NCI-H82 treated with DMSO at 0.1 percent for 48 hours (cell line): ENCODE measurements around the gene ARRDC2.

Experiments used
- DNase-seq: peaks from one replicate; lab custom pipeline; 2025; ENCODE audit not compliant: unreplicated experiment; lab: John Stamatoyannopoulos, UW

The ARRDC2 gene

GRCh38 chr19:18057557-18057956 lies 49.6 kb downstream of the ARRDC2 start:
- no peak for DNase-seq

GRCh38 chr19:18058208-18059009 lies 50.4 kb downstream of the ARRDC2 start:
- peak; percentile 81 for DNase-seq

DNA sequence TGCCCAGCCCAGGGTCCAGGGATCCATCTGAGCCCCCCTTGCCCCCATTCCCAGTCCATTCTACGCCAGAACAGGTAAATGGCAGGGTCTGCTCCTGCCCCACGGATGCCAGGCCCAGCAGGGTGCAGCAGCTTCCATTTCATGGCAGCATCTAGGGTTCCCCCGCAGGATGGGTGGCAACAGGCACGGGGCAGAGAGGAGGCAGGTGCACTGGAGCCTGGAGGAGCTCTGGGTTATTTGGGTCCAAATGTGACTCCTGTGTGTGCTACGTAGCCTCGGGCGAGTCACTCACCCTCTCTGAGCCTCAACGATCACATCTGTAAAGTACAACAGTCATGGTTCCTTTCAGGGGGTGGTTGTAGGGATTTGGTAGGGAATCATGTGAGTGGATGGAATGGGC lies 51.3 kb downstream of the ARRDC2 start:
- DNase-seq: no peak

DNA sequence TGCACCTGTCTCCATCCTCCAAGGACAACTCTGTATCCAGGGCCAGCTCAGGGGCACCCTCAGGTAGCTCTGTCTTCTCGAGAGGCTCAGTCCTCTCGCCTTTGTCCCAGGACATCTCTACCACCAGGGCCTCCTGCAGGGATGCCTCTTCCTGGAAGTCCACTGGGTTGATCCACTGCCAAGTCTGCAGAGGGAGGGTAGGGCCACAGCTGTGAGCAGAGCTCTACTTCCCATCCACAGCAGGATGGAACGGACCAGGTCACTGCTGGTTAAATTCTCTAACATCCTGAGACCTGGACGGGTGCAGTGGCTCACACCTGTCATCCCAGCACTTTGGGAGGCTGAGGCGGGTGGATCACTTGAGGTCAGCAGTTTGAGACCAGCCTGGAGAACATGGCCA lies 51.9 kb downstream of the ARRDC2 start:
- no peak for DNase-seq

- DNase-seq: peak; percentile 62
These were observed 52.5 kb downstream of the ARRDC2 start for GRCh38 chr19:18060472-18060871.

GRCh38 chr19:18062028-18062427 lies 54.1 kb downstream of the ARRDC2 start:
- no peak for DNase-seq

- DNase-seq: no peak
These were observed 55.5 kb downstream of the ARRDC2 start for GRCh38 chr19:18063463-18063862.
